H9 (cell line): Measurements from ENCODE around the gene GSTO1. TPM values are rescaled to one million over a fixed set of nuclear protein-coding genes. Genes with fewer than 3 reads are reported as not detected.

Source experiments
- DNase-seq: peaks from one replicate; pipeline ENCODE4 v3.0.0-alpha.2; 2017
- H2AFZ ChIP-seq: one replicate; pipeline ENCODE4 v1.6.1; 2013; ENCODE audit warnings: mild to moderate bottlenecking, low read length, control low read depth, moderate library complexity
- H2AK5ac ChIP-seq: 2 replicates; pipeline ENCODE4 v1.6.1; 2013; ENCODE audit warnings: low read length, control low read depth, mixed read lengths; ENCODE audit not compliant: insufficient read length
- H2BK120ac ChIP-seq: one replicate; pipeline ENCODE4 v1.6.1; 2013; ENCODE audit warnings: low read depth, mild to moderate bottlenecking, low read length, control low read depth, inconsistent platforms; ENCODE audit not compliant: poor library complexity, severe bottlenecking
- H2BK12ac ChIP-seq: 2 replicates; pipeline ENCODE4 v1.6.1; 2013; ENCODE audit warnings: low read length, control low read depth, mixed read lengths, low read depth; ENCODE audit not compliant: insufficient read length
- H2BK15ac ChIP-seq: 2 replicates; pipeline ENCODE4 v1.6.1; 2013; ENCODE audit warnings: low read depth, low read length, control low read depth
- H2BK20ac ChIP-seq: one replicate; pipeline ENCODE4 v1.6.1; 2013; ENCODE audit warnings: low read depth, mild to moderate bottlenecking, low read length, control low read depth, inconsistent platforms; ENCODE audit not compliant: poor library complexity, severe bottlenecking
- H2BK5ac ChIP-seq: 2 replicates; pipeline ENCODE4 v1.6.1; 2013; ENCODE audit warnings: low read length, control low read depth, mixed read lengths; ENCODE audit not compliant: insufficient read length
- H3K14ac ChIP-seq: 2 replicates; pipeline ENCODE4 v1.6.1; 2013; ENCODE audit warnings: low read length, control low read depth; ENCODE audit not compliant: insufficient read depth
- H3K18ac ChIP-seq: 2 replicates; pipeline ENCODE4 v1.6.1; 2013; ENCODE audit warnings: low read depth, mild to moderate bottlenecking, mixed read lengths, low read length, control low read depth; ENCODE audit not compliant: insufficient read length
- H3K23ac ChIP-seq: 2 replicates; pipeline ENCODE4 v1.6.1; 2013; ENCODE audit warnings: low read length, control low read depth, mixed read lengths, low read depth; ENCODE audit not compliant: insufficient read length
- H3K23me2 ChIP-seq: 2 replicates; pipeline ENCODE4 v1.6.1; 2013; ENCODE audit warnings: low read depth, mild to moderate bottlenecking, mixed read lengths, low read length, control low read depth; ENCODE audit not compliant: insufficient read length, poor library complexity, severe bottlenecking
- H3K27ac ChIP-seq: 2 replicates; pipeline ENCODE4 v1.5.1; 2013; ENCODE audit warnings: low read length, control low read depth, mixed read lengths, low read depth; ENCODE audit not compliant: insufficient read length
- H3K27me3 ChIP-seq: 2 replicates; pipeline ENCODE4 v1.6.1; 2013; ENCODE audit warnings: low read length, control low read depth, inconsistent platforms; ENCODE audit not compliant: insufficient read depth
- H3K4ac ChIP-seq: 2 replicates; pipeline ENCODE4 v1.6.1; 2013; ENCODE audit warnings: low read depth, mild to moderate bottlenecking, control low read depth, inconsistent platforms, low read length, moderate library complexity
- H3K4me1 ChIP-seq: 2 replicates; pipeline ENCODE4 v1.6.1; 2013; ENCODE audit warnings: low read length, control low read depth, inconsistent platforms; ENCODE audit not compliant: insufficient read depth
- H3K4me2 ChIP-seq: 2 replicates; pipeline ENCODE4 v1.6.1; 2013; ENCODE audit warnings: low read length, control low read depth, mixed read lengths; ENCODE audit not compliant: insufficient read length, insufficient read depth
- H3K56ac ChIP-seq: 2 replicates; pipeline ENCODE4 v1.6.1; 2013; ENCODE audit warnings: low read depth, mild to moderate bottlenecking, mixed read lengths, low read length, control low read depth; ENCODE audit not compliant: insufficient read length
- H3K79me1 ChIP-seq: 2 replicates; pipeline ENCODE4 v1.6.1; 2013; ENCODE audit warnings: low read depth, mild to moderate bottlenecking, moderate library complexity, low read length, control low read depth, inconsistent platforms; ENCODE audit not compliant: insufficient read depth, poor library complexity, severe bottlenecking
- H3K79me2 ChIP-seq: 2 replicates; pipeline ENCODE4 v1.6.1; 2013; ENCODE audit warnings: low read length, control low read depth, inconsistent platforms; ENCODE audit not compliant: insufficient read depth
- H3K9ac ChIP-seq: 2 replicates; pipeline ENCODE4 v1.6.1; 2013; ENCODE audit warnings: low read length, control low read depth, mixed read lengths; ENCODE audit not compliant: insufficient read length; ENCODE audit errors: extremely low read depth
- H3K9me3 ChIP-seq: one replicate; pipeline ENCODE4 v1.6.1; 2013; ENCODE audit warnings: low read depth, low read length, inconsistent platforms; ENCODE audit not compliant: control insufficient read depth
- H3T11ph ChIP-seq: one replicate; pipeline ENCODE4 v1.6.1; 2013; ENCODE audit warnings: mild to moderate bottlenecking, low read length, control low read depth, inconsistent platforms
- H4K20me1 ChIP-seq: one replicate; pipeline ENCODE4 v1.6.1; 2013; ENCODE audit not compliant: control insufficient read depth, insufficient read length, insufficient read depth
- H4K5ac ChIP-seq: 2 replicates; pipeline ENCODE4 v1.6.1; 2013; ENCODE audit warnings: low read depth, mild to moderate bottlenecking, mixed read lengths, low read length, control low read depth; ENCODE audit not compliant: insufficient read length
- H4K8ac ChIP-seq: replicated peaks from 2 replicates; pipeline ENCODE4 v1.6.1; 2013; ENCODE audit warnings: low read length, control low read depth, mixed read lengths, low read depth; ENCODE audit not compliant: insufficient read length
- H4K91ac ChIP-seq: 2 replicates; pipeline ENCODE4 v1.6.1; 2013; ENCODE audit warnings: low read depth, mild to moderate bottlenecking, moderate library complexity, mixed read lengths, low read length, control low read depth; ENCODE audit not compliant: insufficient read length
- H3K27ac Mint-ChIP-seq, 3 experiments: 2 replicates in 2 of 3; 3 replicates in 1 of 3; pipeline ENCODE4 v1.8.0; 2020 to 2021; ENCODE audit warnings: mixed read lengths in 3 of 3, mild to moderate bottlenecking in 1 of 3, moderate library complexity in 1 of 3
- H3K27me3 Mint-ChIP-seq: 2 replicates; pipeline ENCODE4 v1.8.0; 2021; ENCODE audit warnings: low read depth, mild to moderate bottlenecking, moderate library complexity, mixed read lengths
- H3K36me3 Mint-ChIP-seq, 3 experiments: 2 replicates in 2 of 3; 3 replicates in 1 of 3; pipeline ENCODE4 v1.8.0; 2020 to 2021; ENCODE audit warnings: low read depth in 3 of 3, mixed read lengths in 3 of 3; ENCODE audit not compliant: insufficient read depth in 1 of 3
- H3K4me1 Mint-ChIP-seq, 2 experiments: 2 replicates each; pipeline ENCODE4 v1.8.0; 2020; ENCODE audit warnings: mixed read lengths in 2 of 2
- H3K4me3 Mint-ChIP-seq, 2 experiments: 2 replicates in 1 of 2; 3 replicates in 1 of 2; pipeline ENCODE4 v1.8.0; 2020 to 2021; ENCODE audit warnings: mild to moderate bottlenecking in 2 of 2, mixed read lengths in 2 of 2, moderate library complexity in 1 of 2
- H3K9me3 Mint-ChIP-seq, 2 experiments: 2 replicates in 1 of 2; 3 replicates in 1 of 2; pipeline ENCODE4 v1.8.0; 2020; ENCODE audit warnings: mild to moderate bottlenecking in 2 of 2, mixed read lengths in 2 of 2, moderate library complexity in 1 of 2
- CTCF ChIP-seq: fragments of 200-600 bp; sonication (generic); conservative IDR thresholded peaks from 3 replicates; pipeline ENCODE4 v1.8.0; 2021; ENCODE audit warnings: antibody characterized with exemption, mild to moderate bottlenecking
- WGBS: extraction: QIAGEN DNeasy Blood & Tissue Kit; methylation state at CpG from one replicate; pipeline ENCODE4 v1.1.7; 2013; ENCODE audit warnings: missing lambda C conversion rate, low lambda C conversion rate, mixed read lengths; ENCODE audit not compliant: insufficient read length; ENCODE audit errors: extremely low coverage; 5-methylcytosine and 5-hydroxymethylcytosine counted together
- long read RNA-seq: library from polyadenylated mRNA; unstranded; transcript quantifications from one replicate; pipeline ENCODE4 v2.0.0, GENCODE V29; 2020
- total RNA-seq: library from RNA; stranded (reverse); gene quantifications from 2 replicates; pipeline ENCODE4 v1.2.1, GENCODE V29; 2021

The GSTO1 gene
- total RNA-seq: 114 and 116 TPM in 2 replicates
- long read RNA-seq, transcript GSTO1-202 (6 exons, 972 nt): major isoform, 87 of 139 reads
- long read RNA-seq, transcript GSTO1-207 (6 exons, 1,052 nt): minor isoform, 27 of 139 reads
- long read RNA-seq, partial matches to known transcripts: 11 of 139 reads
- long read RNA-seq, other reads (novel, unspliced or antisense): 12 of 139 reads

- Histone ChIP-seq H3K23me2 (peaks cover 12% of the 10 kb centered on the region), H3K79me1 (no peaks in the 10 kb centered on the region), H2BK20ac (no peak within 1 kb of the TSS), H3K23ac (no peak within 1 kb of the TSS), H2BK120ac (no peak within 1 kb of the TSS), H2BK15ac (no peak within 1 kb of the TSS), H4K91ac (no peak within 1 kb of the TSS), H3K79me2 (no peaks in the 10 kb centered on the region; the same call in 1 of the 2 replicates), H3K56ac (no peak within 1 kb of the TSS), H2AK5ac (no peak within 1 kb of the TSS), H2BK12ac (no peak within 1 kb of the TSS), H4K20me1 (no peaks in the 10 kb centered on the region), H2BK5ac (no peak within 1 kb of the TSS), H3K27me3 (no peaks in the 10 kb centered on the region; the same call in 1 of the 2 replicates), H3K9ac (peak within 1 kb of the TSS; percentile 30), H3K4ac (no peak within 1 kb of the TSS), H3K9me3 (no peaks in the 10 kb centered on the region), H3K18ac (peak within 1 kb of the TSS; percentile 36), H3T11ph (no peak within 1 kb of the TSS), H2AFZ (no peak within 1 kb of the TSS), H3K14ac (peak within 1 kb of the TSS; percentile 44; the same call in 1 of the 2 replicates), H3K4me2 (peak within 1 kb of the TSS; percentile 87), H4K8ac (no peak within 1 kb of the TSS), H4K5ac (no peak within 1 kb of the TSS), H3K27ac (no peak within 1 kb of the TSS), H3K4me1 (peaks cover 11% of the 10 kb centered on the region; the same call in 1 of the 2 replicates)
- no peak for TF ChIP-seq CTCF
- H3K27ac Mint-ChIP-seq: peak within 1 kb of the TSS in 2 of 3 experiments; percentile 62 to 90; a peak in 4 of 7 replicates
- peaks cover 15% of the 10 kb centered on the region for H3K27me3 Mint-ChIP-seq
- no CpG with 5 or more reads among the region's 69 CpGs for WGBS
- peaks cover 0 to 22% (median 11%) of the 10 kb centered on the region in 3 experiments; a peak in 5 of 7 replicates for H3K36me3 Mint-ChIP-seq
- no peaks in the 10 kb centered on the region for H3K9me3 Mint-ChIP-seq
- DNase-seq: peak; percentile 74
- H3K4me3 Mint-ChIP-seq: peak within 1 kb of the TSS; percentile 77 to 87
- peaks cover 51 to 60% of the 10 kb centered on the region in 2 experiments for H3K4me1 Mint-ChIP-seq
Observed at GRCh38 chr10:104254493-104255310, at the start of gene GSTO1. Gene GSTO1, plus strand, starts transcription at chr10:104254892. Its CDS starts 37 bp downstream, at chr10:104254929.
